ENCODE results near the gene DCTN2.
"Not testable (repeated sequence)": the region's sequence is repeated elsewhere in the genome, so short reads cannot be mapped to it uniquely, and the experiment has no call there.

DNA sequence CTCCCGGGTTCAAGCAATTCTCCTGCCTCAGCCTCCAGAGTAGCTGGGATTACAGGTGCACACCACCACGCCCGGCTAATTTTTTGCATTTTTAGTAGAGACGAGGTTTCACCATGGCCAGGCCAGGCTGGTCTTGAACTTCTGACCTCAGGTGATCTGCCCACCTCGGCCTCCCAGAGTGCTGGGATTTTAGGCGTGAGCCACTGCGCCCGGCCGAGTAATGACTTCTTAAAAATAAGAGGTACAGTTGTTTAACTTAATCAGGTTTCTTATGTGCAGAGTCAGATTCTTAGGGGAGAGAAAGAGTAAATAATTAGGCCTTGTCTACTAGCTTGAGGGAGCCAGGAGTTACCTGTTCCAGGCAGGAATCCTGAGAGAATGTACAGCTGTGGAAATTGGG, 32.7 kb downstream of the DCTN2 start:
- TF ChIP-seq, protein P1, sequence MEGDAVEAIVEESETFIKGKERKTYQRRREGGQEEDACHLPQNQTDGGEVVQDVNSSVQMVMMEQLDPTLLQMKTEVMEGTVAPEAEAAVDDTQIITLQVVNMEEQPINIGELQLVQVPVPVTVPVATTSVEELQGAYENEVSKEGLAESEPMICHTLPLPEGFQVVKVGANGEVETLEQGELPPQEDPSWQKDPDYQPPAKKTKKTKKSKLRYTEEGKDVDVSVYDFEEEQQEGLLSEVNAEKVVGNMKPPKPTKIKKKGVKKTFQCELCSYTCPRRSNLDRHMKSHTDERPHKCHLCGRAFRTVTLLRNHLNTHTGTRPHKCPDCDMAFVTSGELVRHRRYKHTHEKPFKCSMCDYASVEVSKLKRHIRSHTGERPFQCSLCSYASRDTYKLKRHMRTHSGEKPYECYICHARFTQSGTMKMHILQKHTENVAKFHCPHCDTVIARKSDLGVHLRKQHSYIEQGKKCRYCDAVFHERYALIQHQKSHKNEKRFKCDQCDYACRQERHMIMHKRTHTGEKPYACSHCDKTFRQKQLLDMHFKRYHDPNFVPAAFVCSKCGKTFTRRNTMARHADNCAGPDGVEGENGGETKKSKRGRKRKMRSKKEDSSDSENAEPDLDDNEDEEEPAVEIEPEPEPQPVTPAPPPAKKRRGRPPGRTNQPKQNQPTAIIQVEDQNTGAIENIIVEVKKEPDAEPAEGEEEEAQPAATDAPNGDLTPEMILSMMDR (IDR thresholded peaks at IDR 0.05), result not testable (repeated sequence)
- TF ChIP-seq POLR2A (IDR thresholded peaks at IDR 0.05), result not testable (repeated sequence)

Measured in Peyer's patch (tissue), 4 donors.